ENCODE measurements around the gene EIF2AK3.

EIF2AK3 gene

GRCh38 chr2:88591698-88592097 lies 35.6 kb downstream of the EIF2AK3 start:
- H3K9me3 ChIP-seq (ENCODE audit: control extremely low read depth in 1 of 5, control insufficient read depth in 4 of 5, insufficient read depth in 2 of 5, low read depth in 1 of 5, low read length in 4 of 5) = no peaks in the 10 kb centered on the region

GRCh38 chr2:88590998-88591613 lies 36.2 kb downstream of the EIF2AK3 start:
- Histone ChIP-seq H3K36me3 (ENCODE audit: control insufficient read depth in 4 of 4, insufficient read depth in 4 of 4, low read length in 3 of 4) (peaks cover 11 to 41% (median 17%) of the 10 kb centered on the region in 4 experiments), H3K27me3 (replicated peaks in 2 of 5; ENCODE audit: control insufficient read depth in 4 of 5, insufficient read depth in 5 of 5, low read length in 4 of 5) (no peaks in the 10 kb centered on the region), H3K27ac (ENCODE audit: insufficient read depth in 1 of 2, low read depth in 1 of 2, low read length in 2 of 2, poor library complexity in 1 of 2, severe bottlenecking in 2 of 2) (no peak overlapping the region), H3K4me3 (ENCODE audit: control insufficient read depth in 1 of 7, extremely low read depth in 1 of 7, insufficient read depth in 4 of 7, low read depth in 2 of 7, low read length in 6 of 7) (no peak overlapping the region), H3K9me3 (ENCODE audit: control extremely low read depth in 1 of 5, control insufficient read depth in 4 of 5, insufficient read depth in 2 of 5, low read depth in 1 of 5, low read length in 4 of 5) (no peaks in the 10 kb centered on the region), H3K4me1 (ENCODE audit: control extremely low read depth in 1 of 4, control insufficient read depth in 4 of 4, insufficient read depth in 4 of 4, low read length in 3 of 4) (no peaks in the 10 kb centered on the region)
- WGBS (ENCODE audit: insufficient coverage) = no CpG with 5 or more reads among the region's 2 CpGs
- peak; percentile 66 to 82 (median 75) for DNase-seq
- POLR2A ChIA-PET = interaction anchor here (1.5 kb wide), 1 partner anchor 81 kb away, joined by 4 read pairs; no protein-coding TSS in a partner anchor
- CTCF ChIA-PET = interaction anchor here (0.7 to 17.6 kb wide), 13 partner anchors 9 to 86 kb away, joined by 3 to 265 read pairs (median 4); no protein-coding TSS in a partner anchor

More at GRCh38 chr2:88591698-88592097, 35.6 kb downstream of the EIF2AK3 start:
- POLR2A ChIA-PET = interaction anchor here (1.5 kb wide), 1 partner anchor 80 kb away, joined by 4 read pairs; no protein-coding TSS in a partner anchor
- H3K4me3 ChIP-seq (ENCODE audit: control insufficient read depth in 1 of 7, extremely low read depth in 1 of 7, insufficient read depth in 4 of 7, low read depth in 2 of 7, low read length in 6 of 7) = no peak overlapping the region
- H3K27ac ChIP-seq (ENCODE audit: insufficient read depth in 1 of 2, low read depth in 1 of 2, low read length in 2 of 2, poor library complexity in 1 of 2, severe bottlenecking in 2 of 2) = no peak overlapping the region
- CTCF ChIA-PET = interaction anchor here (0.7 to 17.6 kb wide), 11 partner anchors 11 to 110 kb away, joined by 3 to 265 read pairs (median 4); partner anchors contain the start of gene EIF2AK3
- WGBS (ENCODE audit: insufficient coverage) = no CpG with 5 or more reads among the region's 2 CpGs
- no peaks in the 10 kb centered on the region for H3K4me1 ChIP-seq (ENCODE audit: control extremely low read depth in 1 of 4, control insufficient read depth in 4 of 4, insufficient read depth in 4 of 4, low read length in 3 of 4)
- no peak for DNase-seq
- H3K36me3 ChIP-seq (ENCODE audit: control insufficient read depth in 4 of 4, insufficient read depth in 4 of 4, low read length in 3 of 4) = peaks cover 11 to 41% (median 15%) of the 10 kb centered on the region in 4 experiments
- no peaks in the 10 kb centered on the region for H3K27me3 ChIP-seq (replicated peaks in 2 of 5; ENCODE audit: control insufficient read depth in 4 of 5, insufficient read depth in 5 of 5, low read length in 4 of 5)

- no peaks in the 10 kb centered on the region for H3K9me3 ChIP-seq (ENCODE audit: control extremely low read depth in 1 of 5, control insufficient read depth in 4 of 5, insufficient read depth in 2 of 5, low read depth in 1 of 5, low read length in 4 of 5)
- WGBS (ENCODE audit: insufficient coverage) = 100% methylated on average over 2 of the region's 6 CpGs
- CTCF ChIA-PET = interaction anchor here (1.4 to 17.6 kb wide), 2 partner anchors 14 to 83 kb away, joined by 3 to 265 read pairs; no protein-coding TSS in a partner anchor
- no peak overlapping the region for H3K4me3 ChIP-seq (ENCODE audit: control insufficient read depth in 1 of 7, extremely low read depth in 1 of 7, insufficient read depth in 4 of 7, low read depth in 2 of 7, low read length in 6 of 7)
- H3K36me3 ChIP-seq (ENCODE audit: control insufficient read depth in 4 of 4, insufficient read depth in 4 of 4, low read length in 3 of 4) = peaks cover 21 to 67% (median 38%) of the 10 kb centered on the region in 4 experiments
- no peaks in the 10 kb centered on the region for H3K4me1 ChIP-seq (ENCODE audit: control extremely low read depth in 1 of 4, control insufficient read depth in 4 of 4, insufficient read depth in 4 of 4, low read length in 3 of 4)
- no peak overlapping the region for H3K27ac ChIP-seq (ENCODE audit: insufficient read depth in 1 of 2, low read depth in 1 of 2, low read length in 2 of 2, poor library complexity in 1 of 2, severe bottlenecking in 2 of 2)
- no peak for DNase-seq
- POLR2A ChIA-PET = no interaction called here
- no peaks in the 10 kb centered on the region for H3K27me3 ChIP-seq (replicated peaks in 2 of 5; ENCODE audit: control insufficient read depth in 4 of 5, insufficient read depth in 5 of 5, low read length in 4 of 5)
Measured at GRCh38 chr2:88585969-88586368, 41.3 kb downstream of the EIF2AK3 start.

GRCh38 chr2:88582030-88582429 lies 45.2 kb downstream of the EIF2AK3 start:
- WGBS (ENCODE audit: insufficient coverage) = 100% methylated on average over 1 of the region's 1 CpG
- CTCF ChIA-PET = interaction anchor here (1.3 to 17.6 kb wide), 2 partner anchors 9 to 87 kb away, joined by 4 to 265 read pairs; no protein-coding TSS in a partner anchor
- H3K27me3 ChIP-seq (replicated peaks in 2 of 5; ENCODE audit: control insufficient read depth in 4 of 5, insufficient read depth in 5 of 5, low read length in 4 of 5) = no peaks in the 10 kb centered on the region
- no peaks in the 10 kb centered on the region for H3K9me3 ChIP-seq (ENCODE audit: control extremely low read depth in 1 of 5, control insufficient read depth in 4 of 5, insufficient read depth in 2 of 5, low read depth in 1 of 5, low read length in 4 of 5)
- no peak overlapping the region for H3K4me3 ChIP-seq (ENCODE audit: control insufficient read depth in 1 of 7, extremely low read depth in 1 of 7, insufficient read depth in 4 of 7, low read depth in 2 of 7, low read length in 6 of 7)
- no peaks in the 10 kb centered on the region for H3K4me1 ChIP-seq (ENCODE audit: control extremely low read depth in 1 of 4, control insufficient read depth in 4 of 4, insufficient read depth in 4 of 4, low read length in 3 of 4)
- DNase-seq = no peak
- H3K27ac ChIP-seq (ENCODE audit: insufficient read depth in 1 of 2, low read depth in 1 of 2, low read length in 2 of 2, poor library complexity in 1 of 2, severe bottlenecking in 2 of 2) = no peak overlapping the region
- peaks cover 16 to 61% (median 34%) of the 10 kb centered on the region in 4 experiments for H3K36me3 ChIP-seq (ENCODE audit: control insufficient read depth in 4 of 4, insufficient read depth in 4 of 4, low read length in 3 of 4)
- POLR2A ChIA-PET = no interaction called here

GRCh38 chr2:88580088-88580487 lies 47.2 kb downstream of the EIF2AK3 start:
- Histone ChIP-seq H3K36me3 (ENCODE audit: control insufficient read depth in 4 of 4, insufficient read depth in 4 of 4, low read length in 3 of 4) (peaks cover 16 to 68% (median 31%) of the 10 kb centered on the region in 4 experiments), H3K27ac (ENCODE audit: insufficient read depth in 1 of 2, low read depth in 1 of 2, low read length in 2 of 2, poor library complexity in 1 of 2, severe bottlenecking in 2 of 2) (no peak overlapping the region), H3K4me1 (ENCODE audit: control extremely low read depth in 1 of 4, control insufficient read depth in 4 of 4, insufficient read depth in 4 of 4, low read length in 3 of 4) (no peaks in the 10 kb centered on the region), H3K27me3 (replicated peaks in 2 of 5; ENCODE audit: control insufficient read depth in 4 of 5, insufficient read depth in 5 of 5, low read length in 4 of 5) (no peaks in the 10 kb centered on the region), H3K9me3 (ENCODE audit: control extremely low read depth in 1 of 5, control insufficient read depth in 4 of 5, insufficient read depth in 2 of 5, low read depth in 1 of 5, low read length in 4 of 5) (no peaks in the 10 kb centered on the region), H3K4me3 (ENCODE audit: control insufficient read depth in 1 of 7, extremely low read depth in 1 of 7, insufficient read depth in 4 of 7, low read depth in 2 of 7, low read length in 6 of 7) (no peak overlapping the region)
- 100% methylated on average over 1 of the region's 1 CpG for WGBS (ENCODE audit: insufficient coverage)
- DNase-seq = no peak
- POLR2A ChIA-PET = no interaction called here
- CTCF ChIA-PET = interaction anchor here (2.4 kb wide), 1 partner anchor 10 kb away, joined by 10 read pairs; no protein-coding TSS in a partner anchor

- H3K36me3 ChIP-seq (ENCODE audit: control insufficient read depth in 4 of 4, insufficient read depth in 4 of 4, low read length in 3 of 4) = peaks cover 21 to 54% (median 30%) of the 10 kb centered on the region in 4 experiments
- no peaks in the 10 kb centered on the region for H3K4me1 ChIP-seq (ENCODE audit: control extremely low read depth in 1 of 4, control insufficient read depth in 4 of 4, insufficient read depth in 4 of 4, low read length in 3 of 4)
- WGBS (ENCODE audit: insufficient coverage) = 100% methylated on average over 1 of the region's 2 CpGs
- no peaks in the 10 kb centered on the region for H3K27me3 ChIP-seq (replicated peaks in 2 of 5; ENCODE audit: control insufficient read depth in 4 of 5, insufficient read depth in 5 of 5, low read length in 4 of 5)
- ChIA-PET POLR2A (interaction anchor here (0.6 kb wide), 1 partner anchor 10 kb away, joined by 4 read pairs; no protein-coding TSS in a partner anchor), CTCF (interaction anchor here (1.6 kb wide), 1 partner anchor 95 kb away, joined by 5 read pairs; no protein-coding TSS in a partner anchor)
- no peak for DNase-seq
- H3K9me3 ChIP-seq (ENCODE audit: control extremely low read depth in 1 of 5, control insufficient read depth in 4 of 5, insufficient read depth in 2 of 5, low read depth in 1 of 5, low read length in 4 of 5) = no peaks in the 10 kb centered on the region
- H3K27ac ChIP-seq (ENCODE audit: insufficient read depth in 1 of 2, low read depth in 1 of 2, low read length in 2 of 2, poor library complexity in 1 of 2, severe bottlenecking in 2 of 2) = no peak overlapping the region
- H3K4me3 ChIP-seq (ENCODE audit: control insufficient read depth in 1 of 7, extremely low read depth in 1 of 7, insufficient read depth in 4 of 7, low read depth in 2 of 7, low read length in 6 of 7) = no peak overlapping the region
Measured at GRCh38 chr2:88575630-88576029, 51.6 kb downstream of the EIF2AK3 start.

- H3K27me3 ChIP-seq (replicated peaks in 2 of 5; ENCODE audit: control insufficient read depth in 4 of 5, insufficient read depth in 5 of 5, low read length in 4 of 5) = no peaks in the 10 kb centered on the region
- no peak overlapping the region for H3K4me3 ChIP-seq (ENCODE audit: control insufficient read depth in 1 of 7, extremely low read depth in 1 of 7, insufficient read depth in 4 of 7, low read depth in 2 of 7, low read length in 6 of 7)
- H3K4me1 ChIP-seq (ENCODE audit: control extremely low read depth in 1 of 4, control insufficient read depth in 4 of 4, insufficient read depth in 4 of 4, low read length in 3 of 4) = no peaks in the 10 kb centered on the region
- ChIA-PET POLR2A (no interaction called here), CTCF (interaction anchor here (1.6 kb wide), 1 partner anchor 96 kb away, joined by 5 read pairs; no protein-coding TSS in a partner anchor)
- no peak overlapping the region for H3K27ac ChIP-seq (ENCODE audit: insufficient read depth in 1 of 2, low read depth in 1 of 2, low read length in 2 of 2, poor library complexity in 1 of 2, severe bottlenecking in 2 of 2)
- no peak for DNase-seq
- H3K36me3 ChIP-seq (ENCODE audit: control insufficient read depth in 4 of 4, insufficient read depth in 4 of 4, low read length in 3 of 4) = peaks cover 26 to 57% (median 35%) of the 10 kb centered on the region in 4 experiments
- H3K9me3 ChIP-seq (ENCODE audit: control extremely low read depth in 1 of 5, control insufficient read depth in 4 of 5, insufficient read depth in 2 of 5, low read depth in 1 of 5, low read length in 4 of 5) = no peaks in the 10 kb centered on the region
- WGBS (ENCODE audit: insufficient coverage) = 89% methylated on average over 1 of the region's 2 CpGs
Measured at GRCh38 chr2:88575051-88575450, 52.2 kb downstream of the EIF2AK3 start.

All from common myeloid progenitor, CD34-positive (primary cell).